CMK (cell line): ENCODE results near the gene CTNNA1.

ENCODE experiments used
- DNase-seq: peaks from one replicate; pipeline ENCODE4 v3.0.0-alpha.2; 2010; ENCODE audit warnings: low read depth

The CTNNA1 gene

GRCh38 chr5:138853132-138853531 lies 99.9 kb downstream of the CTNNA1 start:
- no peak for DNase-seq

- DNase-seq: no peak
These were observed 113.8 kb downstream of the CTNNA1 start for GRCh38 chr5:138867011-138867410.

GRCh38 chr5:138869038-138869437 lies 115.8 kb downstream of the CTNNA1 start:
- no peak for DNase-seq

- DNase-seq: no peak
These were observed 116.7 kb downstream of the CTNNA1 start for GRCh38 chr5:138869763-138870500.

GRCh38 chr5:138870611-138871010 lies 117.4 kb downstream of the CTNNA1 start:
- no peak for DNase-seq

- DNase-seq: no peak
These were observed 119.7 kb downstream of the CTNNA1 start for GRCh38 chr5:138872841-138873465.

- no peak for DNase-seq
These were observed 120.4 kb downstream of the CTNNA1 start for GRCh38 chr5:138873466-138874221.

- DNase-seq: no peak
These were observed 121.0 kb downstream of the CTNNA1 start for GRCh38 chr5:138874241-138874640.

GRCh38 chr5:138874771-138875551 lies 121.7 kb downstream of the CTNNA1 start, which contains the start of gene LRRTM2:
TSS of gene LRRTM2 (minus strand) at chr5:138875335. CDS start at chr5:138874911, 424 bp downstream.
- no peak for DNase-seq

- DNase-seq: no peak
These were observed 122.3 kb downstream of the CTNNA1 start for GRCh38 chr5:138875552-138875875.

GRCh38 chr5:138875946-138876345 lies 122.7 kb downstream of the CTNNA1 start:
- no peak for DNase-seq

GRCh38 chr5:138876811-138877210 lies 123.6 kb downstream of the CTNNA1 start:
- no peak for DNase-seq

GRCh38 chr5:138878437-138879235 lies 125.4 kb downstream of the CTNNA1 start:
- no peak for DNase-seq

GRCh38 chr5:138883211-138883610 lies 130.0 kb downstream of the CTNNA1 start:
- no peak for DNase-seq

GRCh38 chr5:138884094-138884493 lies 130.9 kb downstream of the CTNNA1 start:
- no peak for DNase-seq

GRCh38 chr5:138884554-138884953 lies 131.3 kb downstream of the CTNNA1 start:
- DNase-seq: no peak

- DNase-seq: no peak
These were observed 136.8 kb downstream of the CTNNA1 start for GRCh38 chr5:138889994-138890393.

- no peak for DNase-seq
These were observed 137.4 kb downstream of the CTNNA1 start for GRCh38 chr5:138890644-138891043.

- no peak for DNase-seq
These were observed 142.7 kb downstream of the CTNNA1 start for GRCh38 chr5:138895918-138896317.

- DNase-seq: no peak
These were observed 145.1 kb downstream of the CTNNA1 start for GRCh38 chr5:138898299-138898698.

GRCh38 chr5:138898742-138899141 lies 145.5 kb downstream of the CTNNA1 start:
- DNase-seq: no peak
